K562 (cell line): Measurements from ENCODE around the gene FHIT. TPM values are rescaled to one million over a fixed set of nuclear protein-coding genes. Genes with fewer than 3 reads are reported as not detected.

Source experiments
- ATAC-seq: fragments of 200-7000 bp; cut with Tn5 transposase; 3 replicates; pipeline ENCODE4 v1.9.1; 2020; ENCODE audit warnings: moderate library complexity
- BruUV-seq: library from RNA; stranded (reverse); fragments of 400-500 nt; replicated peaks from 2 replicates; lab custom pipeline; 2021; lab: Mats Ljungman, UMichigan
- CTCF ChIA-PET: fragments of 300-600 bp; formaldehyde crosslinking; extraction: SDS; loops from one replicate; lab custom pipeline; 2021; ENCODE audit warnings: low intra/inter-chr PET ratio; lab: Yijun Ruan, JAX
- POLR2A ChIA-PET: fragments of 300-600, 350-650 bp; sonication (Branson Sonifier 250); formaldehyde crosslinking; extraction: SDS; loops from one replicate; lab custom pipeline; 2021; ENCODE audit warnings: antibody characterized with exemption, inconsistent platforms; lab: Yijun Ruan, JAX
- DNase-seq, 4 experiments: peaks; one replicate each; pipeline versions ENCODE4 v3.0.0 to v3.0.0-alpha.2; 2011 to 2018; ENCODE audit warnings: low spot score in 3 of 4, mixed read lengths in 3 of 4; ENCODE audit errors: extremely low read depth in 1 of 4
- FAIRE-seq: peaks from 2 replicates; lab custom pipeline; 2011; peaks lifted over from hg19 to GRCh38; lab: Jason Lieb, UNC
- H2AFZ ChIP-seq: 2 replicates; pipeline ENCODE4 v1.6.0; 2011; ENCODE audit warnings: low read depth, low read length, control low read depth, inconsistent platforms
- H3K27ac ChIP-seq: fragments of 200-600 bp; 3 replicates; pipeline ENCODE4 v1.8.0; 2011; ENCODE audit warnings: low read depth, mild to moderate bottlenecking, control low read depth, inconsistent platforms, low read length, moderate library complexity, mixed read lengths; ENCODE audit errors: extremely low read depth
- H3K27me3 ChIP-seq, 2 experiments: fragments of 300-600 bp in 1 of 2; 2 replicates in 1 of 2; 3 replicates in 1 of 2; pipeline versions ENCODE4 v1.6.0 to v1.8.0; 2011; ENCODE audit warnings: inconsistent platforms in 2 of 2, low read length in 2 of 2, mild to moderate bottlenecking in 1 of 2, mixed read lengths in 1 of 2, moderate library complexity in 1 of 2; ENCODE audit not compliant: control insufficient read depth in 2 of 2, insufficient read depth in 2 of 2
- H3K36me3 ChIP-seq: fragments of 300-600 bp; 3 replicates; pipeline ENCODE4 v1.8.0; 2011; ENCODE audit warnings: mild to moderate bottlenecking, low read length, inconsistent platforms; ENCODE audit not compliant: control insufficient read depth, insufficient read depth
- H3K4me1 ChIP-seq, 2 experiments: fragments of 200-600 bp in 1 of 2; replicated peaks in 1 of 2; 2 replicates in 1 of 2; 3 replicates in 1 of 2; pipeline versions ENCODE4 v1.5.1 to v1.8.0; 2011; ENCODE audit warnings: inconsistent platforms in 2 of 2, low read length in 2 of 2, mild to moderate bottlenecking in 1 of 2, mixed read lengths in 1 of 2, moderate library complexity in 1 of 2; ENCODE audit not compliant: control insufficient read depth in 2 of 2, insufficient read depth in 2 of 2
- H3K4me2 ChIP-seq: 2 replicates; pipeline ENCODE4 v1.6.1; 2011; ENCODE audit warnings: low read length, control low read depth, inconsistent platforms, mixed read lengths; ENCODE audit not compliant: insufficient read depth
- H3K4me3 ChIP-seq: fragments of 200-600 bp; sonication (generic), shearing (Covaris generic); 2 replicates; pipeline ENCODE4 v1.5.1; 2016; ENCODE audit warnings: control low read depth, inconsistent platforms
- H3K79me2 ChIP-seq: fragments of 200-600 bp; 3 replicates; pipeline ENCODE4 v1.8.0; 2011; ENCODE audit warnings: low read length, inconsistent platforms; ENCODE audit not compliant: control insufficient read depth, insufficient read depth
- H3K9ac ChIP-seq, 2 experiments: 2 replicates each; pipeline versions ENCODE4 v1.6.0 to v1.6.1; 2011; ENCODE audit warnings: low read depth in 2 of 2, low read length in 2 of 2, control low read depth in 1 of 2, inconsistent platforms in 1 of 2, mild to moderate bottlenecking in 1 of 2, mixed read lengths in 1 of 2; ENCODE audit not compliant: insufficient read depth in 1 of 2
- H3K9me1 ChIP-seq: one replicate; pipeline ENCODE4 v1.6.0; 2011; ENCODE audit warnings: inconsistent platforms, mild to moderate bottlenecking, low read length, moderate library complexity; ENCODE audit not compliant: control insufficient read depth, insufficient read depth
- H3K9me3 ChIP-seq: replicated peaks from 2 replicates; pipeline ENCODE4 v1.5.1; 2011; ENCODE audit warnings: low read depth, low read length, inconsistent platforms; ENCODE audit not compliant: control insufficient read depth, insufficient read depth
- H4K20me1 ChIP-seq: replicated peaks from 2 replicates; pipeline ENCODE4 v1.6.1; 2011; ENCODE audit warnings: low read length, inconsistent platforms, mixed read lengths; ENCODE audit not compliant: control insufficient read depth, insufficient read depth
- ATF7 ChIP-seq: fragments of 450-650 bp; IDR thresholded peaks from 2 replicates; pipeline ENCODE4 v1.7.1; 2014; ENCODE audit warnings: mild to moderate bottlenecking, moderate library complexity
- BRCA1 ChIP-seq, 2 experiments: fragments of 450-650 bp in 1 of 2; sonication (generic) in 1 of 2; formaldehyde crosslinking in 1 of 2; IDR thresholded peaks; 2 replicates each; pipeline versions ENCODE4 v1.5.0 to v1.6.1; 2017 to 2020; ENCODE audit warnings: mild to moderate bottlenecking in 1 of 2, missing genetic modification reagents in 1 of 2
- CBX5 ChIP-seq: IDR thresholded peaks from 2 replicates; pipeline ENCODE4 v1.6.1; 2014; ENCODE audit warnings: low read depth, borderline replicate concordance
- KLF10 ChIP-seq: fragments of 250-450 bp; sonication (Bioruptor Pico); IDR thresholded peaks from 2 replicates; pipeline ENCODE4 v1.6.1; 2021; ENCODE audit warnings: matching md5 sums
- MEIS2 ChIP-seq: fragments of 450-650 bp; IDR thresholded peaks from 2 replicates; pipeline ENCODE4 v1.6.1; 2014; ENCODE audit warnings: mild to moderate bottlenecking; ENCODE audit not compliant: partially characterized antibody
- ZFX ChIP-seq: sonication (generic); formaldehyde crosslinking; IDR thresholded peaks from 2 replicates; pipeline ENCODE4 v1.8.0; 2022; ENCODE audit warnings: mild to moderate bottlenecking, missing genetic modification reagents, moderate library complexity
- ZNF778 ChIP-seq: fragments of 450-650 bp; formaldehyde crosslinking; IDR thresholded peaks from 2 replicates; pipeline ENCODE4 v1.4.0; 2020; ENCODE audit warnings: mild to moderate bottlenecking, moderate library complexity
- WGBS: fragments of 100-300 bp; shearing (Covaris generic); methylation state at CpG from one replicate; pipeline ENCODE4 v1.1.6; 2016; ENCODE audit warnings: low coverage, mixed read lengths; ENCODE audit not compliant: insufficient coverage; ENCODE audit errors: missing lambda C conversion rate; 5-methylcytosine and 5-hydroxymethylcytosine counted together
- in situ Hi-C: fragments of 300-500 bp; cut with MboI; formaldehyde crosslinking; loops from 4 replicates; pipeline ENCODE4 v1.15.0; 2018; ENCODE audit warnings: inconsistent platforms, mixed read lengths
- intact Hi-C: fragments of 100-400 bp; cut with micrococcal nuclease; formaldehyde crosslinking; loops from 2 replicates; pipeline ENCODE4 v1.14.2; 2022
- polyA plus RNA-seq, 8 experiments: library from polyadenylated mRNA; depleted of rRNA in 4 of 8; stranded (reverse) in 5 of 8; unstranded in 3 of 8; fragments of >200 nt; fragmentation: Nextera tagmentation in 2 of 8; fragmentation: Illumina TruSeq in 1 of 8; extraction: Ambion mirVana in 2 of 8; extraction: Trizol in 1 of 8; gene quantifications; 2 replicates each; pipeline versions ENCODE4 v1.2.1 to v1.2.3, GENCODE V29; 2011 to 2014; ENCODE audit warnings: inconsistent platforms in 1 of 8, missing spikeins in 1 of 8
- total RNA-seq, 7 experiments: library from RNA; depleted of rRNA in 6 of 7; stranded (reverse); fragments of >200 nt in 6 of 7; fragmentation: Illumina TruSeq in 2 of 7; extraction: Trizol in 2 of 7; gene quantifications; 2 replicates each; pipeline versions ENCODE4 v1.2.1 to v1.2.3, GENCODE V29; 2011 to 2021; ENCODE audit warnings: low replicate concordance in 1 of 7
- TF ChIP-seq, protein P1 (sequence below): fragments of 250-450 bp; sonication (Bioruptor Pico); IDR thresholded peaks from 2 replicates; pipeline ENCODE4 v1.4.0; 2020; ENCODE audit warnings: mild to moderate bottlenecking, moderate library complexity
- TF ChIP-seq, protein P2 (sequence below), 2 experiments: fragments of 150-350 bp in 1 of 2; IDR thresholded peaks; 2 replicates each; pipeline ENCODE4 v1.6.1; 2012 to 2016; ENCODE audit warnings: low read depth in 2 of 2, low read length in 2 of 2, mild to moderate bottlenecking in 1 of 2, moderate library complexity in 1 of 2
- TF ChIP-seq, protein P3 (sequence below): sonication (generic); formaldehyde crosslinking; IDR thresholded peaks from 2 replicates; pipeline ENCODE4 v1.9.0; 2022; ENCODE audit warnings: mild to moderate bottlenecking, missing genetic modification reagents
- TF ChIP-seq, protein P4 (sequence below): IDR thresholded peaks from 2 replicates; pipeline ENCODE4 v1.6.1; 2011; ENCODE audit not compliant: insufficient read length; ENCODE audit errors: extremely low read depth

The FHIT gene
- total and polyA plus RNA-seq, 9 of the 15 experiments (the other 6 are each of a cell fraction or from before 2014, with no cell fraction given): 1.7 to 9.1 (median 4.3) TPM

DNA sequence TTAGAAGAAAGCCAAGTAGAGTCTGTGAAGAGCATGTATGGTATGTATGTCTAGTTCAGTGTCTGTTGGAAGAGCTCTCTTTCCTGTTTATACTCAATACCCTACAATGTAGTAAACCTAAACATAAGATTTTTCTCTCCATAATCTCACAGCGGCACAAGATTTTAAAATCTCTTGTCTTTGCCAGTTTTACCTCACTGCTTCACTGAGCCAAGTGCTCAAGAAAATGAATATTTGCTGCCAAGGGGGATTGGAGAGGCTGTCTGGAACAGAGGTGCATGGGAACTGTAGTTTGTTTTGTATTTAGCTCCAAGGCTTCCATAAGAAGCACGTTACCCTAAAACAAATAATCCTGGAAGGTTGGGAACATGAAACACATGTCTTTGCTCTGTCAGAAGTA lies 49.5 kb upstream of the FHIT start (continued):
- TF ChIP-seq, protein P1, sequence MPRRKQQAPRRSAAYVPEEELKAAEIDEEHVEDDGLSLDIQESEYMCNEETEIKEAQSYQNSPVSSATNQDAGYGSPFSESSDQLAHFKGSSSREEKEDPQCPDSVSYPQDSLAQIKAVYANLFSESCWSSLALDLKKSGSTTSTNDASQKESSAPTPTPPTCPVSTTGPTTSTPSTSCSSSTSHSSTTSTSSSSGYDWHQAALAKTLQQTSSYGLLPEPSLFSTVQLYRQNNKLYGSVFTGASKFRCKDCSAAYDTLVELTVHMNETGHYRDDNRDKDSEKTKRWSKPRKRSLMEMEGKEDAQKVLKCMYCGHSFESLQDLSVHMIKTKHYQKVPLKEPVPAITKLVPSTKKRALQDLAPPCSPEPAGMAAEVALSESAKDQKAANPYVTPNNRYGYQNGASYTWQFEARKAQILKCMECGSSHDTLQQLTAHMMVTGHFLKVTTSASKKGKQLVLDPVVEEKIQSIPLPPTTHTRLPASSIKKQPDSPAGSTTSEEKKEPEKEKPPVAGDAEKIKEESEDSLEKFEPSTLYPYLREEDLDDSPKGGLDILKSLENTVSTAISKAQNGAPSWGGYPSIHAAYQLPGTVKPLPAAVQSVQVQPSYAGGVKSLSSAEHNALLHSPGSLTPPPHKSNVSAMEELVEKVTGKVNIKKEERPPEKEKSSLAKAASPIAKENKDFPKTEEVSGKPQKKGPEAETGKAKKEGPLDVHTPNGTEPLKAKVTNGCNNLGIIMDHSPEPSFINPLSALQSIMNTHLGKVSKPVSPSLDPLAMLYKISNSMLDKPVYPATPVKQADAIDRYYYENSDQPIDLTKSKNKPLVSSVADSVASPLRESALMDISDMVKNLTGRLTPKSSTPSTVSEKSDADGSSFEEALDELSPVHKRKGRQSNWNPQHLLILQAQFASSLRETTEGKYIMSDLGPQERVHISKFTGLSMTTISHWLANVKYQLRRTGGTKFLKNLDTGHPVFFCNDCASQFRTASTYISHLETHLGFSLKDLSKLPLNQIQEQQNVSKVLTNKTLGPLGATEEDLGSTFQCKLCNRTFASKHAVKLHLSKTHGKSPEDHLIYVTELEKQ: no peak

DNA sequence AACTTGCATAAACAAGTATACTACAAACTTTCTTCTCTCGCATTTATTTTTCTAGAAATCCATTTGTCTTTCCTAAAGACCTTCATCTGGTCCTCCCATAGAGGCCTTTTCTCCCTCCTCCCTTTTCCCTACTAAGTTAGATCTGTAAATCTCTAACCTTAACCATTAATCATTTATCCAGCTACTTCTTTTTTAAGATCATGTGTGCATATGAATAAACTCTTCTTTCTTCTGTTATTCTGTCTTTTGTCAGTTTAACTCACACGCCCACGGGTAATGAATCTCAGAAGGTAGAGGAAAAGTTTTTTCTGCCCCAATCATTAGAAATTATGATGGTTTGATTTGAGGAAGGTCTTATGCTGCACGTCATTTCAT lies 48.7 kb upstream of the FHIT start:
- no peaks in the 10 kb centered on the region for H3K4me1 ChIP-seq
- no peak for TF ChIP-seq KLF10
- TF ChIP-seq ATF7: no peak
- TF ChIP-seq ZFX (CRISPR knock-in tag): no peak
- TF ChIP-seq, protein P2, sequence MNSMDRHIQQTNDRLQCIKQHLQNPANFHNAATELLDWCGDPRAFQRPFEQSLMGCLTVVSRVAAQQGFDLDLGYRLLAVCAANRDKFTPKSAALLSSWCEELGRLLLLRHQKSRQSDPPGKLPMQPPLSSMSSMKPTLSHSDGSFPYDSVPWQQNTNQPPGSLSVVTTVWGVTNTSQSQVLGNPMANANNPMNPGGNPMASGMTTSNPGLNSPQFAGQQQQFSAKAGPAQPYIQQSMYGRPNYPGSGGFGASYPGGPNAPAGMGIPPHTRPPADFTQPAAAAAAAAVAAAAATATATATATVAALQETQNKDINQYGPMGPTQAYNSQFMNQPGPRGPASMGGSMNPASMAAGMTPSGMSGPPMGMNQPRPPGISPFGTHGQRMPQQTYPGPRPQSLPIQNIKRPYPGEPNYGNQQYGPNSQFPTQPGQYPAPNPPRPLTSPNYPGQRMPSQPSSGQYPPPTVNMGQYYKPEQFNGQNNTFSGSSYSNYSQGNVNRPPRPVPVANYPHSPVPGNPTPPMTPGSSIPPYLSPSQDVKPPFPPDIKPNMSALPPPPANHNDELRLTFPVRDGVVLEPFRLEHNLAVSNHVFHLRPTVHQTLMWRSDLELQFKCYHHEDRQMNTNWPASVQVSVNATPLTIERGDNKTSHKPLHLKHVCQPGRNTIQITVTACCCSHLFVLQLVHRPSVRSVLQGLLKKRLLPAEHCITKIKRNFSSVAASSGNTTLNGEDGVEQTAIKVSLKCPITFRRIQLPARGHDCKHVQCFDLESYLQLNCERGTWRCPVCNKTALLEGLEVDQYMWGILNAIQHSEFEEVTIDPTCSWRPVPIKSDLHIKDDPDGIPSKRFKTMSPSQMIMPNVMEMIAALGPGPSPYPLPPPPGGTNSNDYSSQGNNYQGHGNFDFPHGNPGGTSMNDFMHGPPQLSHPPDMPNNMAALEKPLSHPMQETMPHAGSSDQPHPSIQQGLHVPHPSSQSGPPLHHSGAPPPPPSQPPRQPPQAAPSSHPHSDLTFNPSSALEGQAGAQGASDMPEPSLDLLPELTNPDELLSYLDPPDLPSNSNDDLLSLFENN (IDR thresholded peaks at IDR 0.05; ENCODE audit: low read depth in 2 of 2, low read length in 2 of 2): no peak
- no peak for TF ChIP-seq CBX5
- no peak for TF ChIP-seq MEIS2
- TF ChIP-seq, protein P3, sequence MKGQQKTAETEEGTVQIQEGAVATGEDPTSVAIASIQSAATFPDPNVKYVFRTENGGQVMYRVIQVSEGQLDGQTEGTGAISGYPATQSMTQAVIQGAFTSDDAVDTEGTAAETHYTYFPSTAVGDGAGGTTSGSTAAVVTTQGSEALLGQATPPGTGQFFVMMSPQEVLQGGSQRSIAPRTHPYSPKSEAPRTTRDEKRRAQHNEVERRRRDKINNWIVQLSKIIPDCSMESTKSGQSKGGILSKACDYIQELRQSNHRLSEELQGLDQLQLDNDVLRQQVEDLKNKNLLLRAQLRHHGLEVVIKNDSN (CRISPR knock-in tag): no peak
- no peak for TF ChIP-seq BRCA1 (IDR thresholded peaks at IDR 0.05)
- no peak for TF ChIP-seq BRCA1 (CRISPR knock-in tag; IDR thresholded peaks at IDR 0.05)
- no peak for TF ChIP-seq ZNF778 (CRISPR knock-in tag)
- TF ChIP-seq, protein P4, sequence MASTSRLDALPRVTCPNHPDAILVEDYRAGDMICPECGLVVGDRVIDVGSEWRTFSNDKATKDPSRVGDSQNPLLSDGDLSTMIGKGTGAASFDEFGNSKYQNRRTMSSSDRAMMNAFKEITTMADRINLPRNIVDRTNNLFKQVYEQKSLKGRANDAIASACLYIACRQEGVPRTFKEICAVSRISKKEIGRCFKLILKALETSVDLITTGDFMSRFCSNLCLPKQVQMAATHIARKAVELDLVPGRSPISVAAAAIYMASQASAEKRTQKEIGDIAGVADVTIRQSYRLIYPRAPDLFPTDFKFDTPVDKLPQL: no peak
- ATAC-seq: no peak

More for the DNA sequence above, 48.7 kb upstream of the FHIT start:
- Histone ChIP-seq H3K9me1 (no peaks in the 10 kb centered on the region), H3K36me3 (no peaks in the 10 kb centered on the region), H3K4me3 (no peak overlapping the region), H4K20me1 (no peaks in the 10 kb centered on the region), H3K27me3 (no peaks in the 10 kb centered on the region), H3K9ac (no peak overlapping the region), H3K27ac (no peak overlapping the region), H3K9me3 (no peaks in the 10 kb centered on the region), H3K79me2 (no peaks in the 10 kb centered on the region), H3K4me2 (no peak overlapping the region), H2AFZ (no peak overlapping the region)
- POLR2A ChIA-PET: no interaction called here
- FAIRE-seq: no peak
- 0% methylated on average over 3 of the region's 4 CpGs for WGBS
- intact Hi-C loops (no loop called here), in situ Hi-C loops (no loop called here)
- no peak for DNase-seq
- CTCF ChIA-PET: no interaction called here
- no TSS peak for BruUV-seq
